SK-N-SH (cell line): Measurements from ENCODE around the gene PDE6D. TPM values are rescaled to one million over a fixed set of nuclear protein-coding genes. Genes with fewer than 3 reads are reported as not detected.

ENCODE experiments used
- CTCF ChIA-PET: fragments of 300-600, 350-600 bp; formaldehyde crosslinking; extraction: SDS; loops from one replicate; lab custom pipeline; 2021; lab: Yijun Ruan, JAX
- POLR2A ChIA-PET: fragments of 350-600 bp; sonication (Branson Sonifier 250); formaldehyde crosslinking; extraction: SDS; loops from one replicate; lab custom pipeline; 2020; ENCODE audit warnings: antibody characterized with exemption, inconsistent platforms; lab: Yijun Ruan, JAX
- DNase-seq: peaks from one replicate; pipeline ENCODE4 v3.0.0; 2012
- H2AFZ ChIP-seq: fragments of 200-600 bp; sonication (generic); 2 replicates; pipeline ENCODE4 v1.8.1; 2016; ENCODE audit warnings: antibody characterized with exemption, mild to moderate bottlenecking, low read depth
- H3F3A ChIP-seq: fragments of 200-600 bp; sonication (generic); replicated peaks from 2 replicates; pipeline ENCODE3; 2016; ENCODE audit warnings: antibody characterized with exemption, mild to moderate bottlenecking; ENCODE audit not compliant: insufficient read depth
- H3K27ac ChIP-seq, 2 experiments: fragments of 200-500 bp in 1 of 2; fragments of 200-600 bp in 1 of 2; sonication (Bioruptor generic) in 1 of 2; sonication (generic), shearing (Covaris generic) in 1 of 2; 2 replicates each; pipeline versions ENCODE4 v1.5.1 to v1.6.1; 2014 to 2016; ENCODE audit warnings: low read depth in 2 of 2, inconsistent platforms in 1 of 2, low read length in 1 of 2, mild to moderate bottlenecking in 1 of 2, mixed read lengths in 1 of 2
- H3K27me3 ChIP-seq: fragments of 200-600 bp; sonication (generic), shearing (Covaris generic); 2 replicates; pipeline ENCODE4 v1.6.1; 2016; ENCODE audit warnings: mixed run types; ENCODE audit not compliant: insufficient read depth
- H3K36me3 ChIP-seq, 2 experiments: fragments of 200-500 bp in 1 of 2; fragments of 200-600 bp in 1 of 2; sonication (Bioruptor generic) in 1 of 2; sonication (generic) in 1 of 2; replicated peaks in 1 of 2; 2 replicates each; pipeline versions ENCODE3 to v1.5.1; 2014 to 2016; ENCODE audit warnings: low read length in 1 of 2, mild to moderate bottlenecking in 1 of 2; ENCODE audit not compliant: insufficient read depth in 2 of 2, control insufficient read depth in 1 of 2
- H3K4me1 ChIP-seq, 2 experiments: fragments of 200-500 bp in 1 of 2; fragments of 200-600 bp in 1 of 2; sonication (Bioruptor generic) in 1 of 2; sonication (generic), shearing (Covaris generic) in 1 of 2; 2 replicates each; pipeline versions ENCODE4 v1.5.1 to v1.6.1; 2014 to 2016; ENCODE audit warnings: low read depth in 1 of 2, low read length in 1 of 2, mixed run types in 1 of 2; ENCODE audit not compliant: insufficient read depth in 2 of 2, control insufficient read depth in 1 of 2
- H3K4me2 ChIP-seq: fragments of 200-600 bp; sonication (generic), shearing (Covaris generic); 2 replicates; pipeline ENCODE4 v1.6.1; 2017; ENCODE audit warnings: mixed run types
- H3K4me3 ChIP-seq, 2 experiments: fragments of 200-500 bp in 1 of 2; fragments of 200-600 bp in 1 of 2; sonication (Bioruptor generic) in 1 of 2; sonication (generic), shearing (Covaris generic) in 1 of 2; 2 replicates each; pipeline versions ENCODE4 v1.5.1 to v1.8.1; 2014 to 2016; ENCODE audit warnings: low read depth in 2 of 2, inconsistent platforms in 1 of 2, low read length in 1 of 2, mild to moderate bottlenecking in 1 of 2, mixed read lengths in 1 of 2, moderate library complexity in 1 of 2
- H3K79me2 ChIP-seq: fragments of 200-600 bp; sonication (generic); 2 replicates; pipeline ENCODE4 v1.8.1; 2017; ENCODE audit warnings: mild to moderate bottlenecking; ENCODE audit not compliant: insufficient read depth
- H3K9ac ChIP-seq: fragments of 200-600 bp; sonication (generic); 2 replicates; pipeline ENCODE4 v1.6.1; 2017; ENCODE audit warnings: mixed run types
- H3K9me2 ChIP-seq: fragments of 200-600 bp; sonication (generic); 2 replicates; pipeline ENCODE4 v1.6.1; 2017; ENCODE audit warnings: mixed run types
- H3K9me3 ChIP-seq: fragments of 200-600 bp; sonication (generic); 2 replicates; pipeline ENCODE4 v1.6.1; 2017; ENCODE audit warnings: mixed run types, mild to moderate bottlenecking, moderate library complexity
- H4K20me1 ChIP-seq: fragments of 200-600 bp; sonication (generic); 2 replicates; pipeline ENCODE4 v1.6.1; 2017; ENCODE audit warnings: mild to moderate bottlenecking, mixed run types; ENCODE audit not compliant: insufficient read depth
- ELF1 ChIP-seq: IDR thresholded peaks from 2 replicates; pipeline ENCODE4 v1.4.0; 2012
- EP300 ChIP-seq, 2 experiments: IDR thresholded peaks; 2 replicates each; pipeline versions ENCODE4 v1.4.0 to v1.6.1; 2012; ENCODE audit warnings: borderline replicate concordance in 1 of 2, low read depth in 1 of 2, low read length in 1 of 2
- FOXJ3 ChIP-seq: sonication (generic); formaldehyde crosslinking; IDR thresholded peaks from 2 replicates; pipeline ENCODE4 v1.5.1; 2020; ENCODE audit warnings: mild to moderate bottlenecking, missing genetic modification reagents
- FOXM1 ChIP-seq: IDR thresholded peaks from 2 replicates; pipeline ENCODE4 v1.4.0; 2012; ENCODE audit warnings: low read depth, mild to moderate bottlenecking
- GABPA ChIP-seq: IDR thresholded peaks from 2 replicates; pipeline ENCODE4 v1.4.0; 2012; ENCODE audit warnings: low read depth, mild to moderate bottlenecking
- JUND ChIP-seq: IDR thresholded peaks from 2 replicates; pipeline ENCODE4 v1.4.0; 2012
- MAX ChIP-seq: IDR thresholded peaks from 2 replicates; pipeline ENCODE4 v1.4.0; 2012; ENCODE audit warnings: low read depth
- MXI1 ChIP-seq: IDR thresholded peaks from 2 replicates; pipeline ENCODE4 v1.6.1; 2012; ENCODE audit warnings: mild to moderate bottlenecking, low read depth, low read length, improper control_type of control experiment
- NFIC ChIP-seq: IDR thresholded peaks from 2 replicates; pipeline ENCODE4 v1.4.0; 2012; ENCODE audit warnings: borderline replicate concordance
- NRF1 ChIP-seq: IDR thresholded peaks from 2 replicates; pipeline ENCODE4 v1.6.1; 2012; ENCODE audit warnings: low read depth, mild to moderate bottlenecking, low read length
- RFX5 ChIP-seq: IDR thresholded peaks from 2 replicates; pipeline ENCODE4 v1.6.1; 2012; ENCODE audit warnings: mild to moderate bottlenecking, improper control_type of control experiment, low read length
- TAF1 ChIP-seq: IDR thresholded peaks from 2 replicates; pipeline ENCODE4 v1.6.1; 2012; ENCODE audit warnings: low read depth, mild to moderate bottlenecking, low read length, moderate library complexity, borderline replicate concordance
- TCF12 ChIP-seq: IDR thresholded peaks from 2 replicates; pipeline ENCODE4 v1.4.0; 2012
- WGBS: methylation state at CpG from one replicate; pipeline ENCODE4 v1.1.6; 2017; ENCODE audit warnings: low lambda C conversion rate; 5-methylcytosine and 5-hydroxymethylcytosine counted together
- polyA plus RNA-seq, 3 experiments: library from polyadenylated mRNA; depleted of rRNA; stranded (reverse); fragments of >200 nt; gene quantifications; 2 replicates each; pipeline ENCODE4 v1.2.3, GENCODE V29; 2012
- TF ChIP-seq, protein P1 (sequence below): fragments of 150-350 bp; IDR thresholded peaks from 2 replicates; pipeline ENCODE4 v1.6.1; 2017; ENCODE audit warnings: antibody characterized with exemption, low read length, low read depth, borderline replicate concordance
- TF ChIP-seq, protein P2 (sequence below): IDR thresholded peaks from 2 replicates; pipeline ENCODE4; 2012

PDE6D gene
- polyA plus RNA-seq, 1 of the 3 experiments (the other 2 are of a cell fraction) = 33.9 TPM

DNA sequence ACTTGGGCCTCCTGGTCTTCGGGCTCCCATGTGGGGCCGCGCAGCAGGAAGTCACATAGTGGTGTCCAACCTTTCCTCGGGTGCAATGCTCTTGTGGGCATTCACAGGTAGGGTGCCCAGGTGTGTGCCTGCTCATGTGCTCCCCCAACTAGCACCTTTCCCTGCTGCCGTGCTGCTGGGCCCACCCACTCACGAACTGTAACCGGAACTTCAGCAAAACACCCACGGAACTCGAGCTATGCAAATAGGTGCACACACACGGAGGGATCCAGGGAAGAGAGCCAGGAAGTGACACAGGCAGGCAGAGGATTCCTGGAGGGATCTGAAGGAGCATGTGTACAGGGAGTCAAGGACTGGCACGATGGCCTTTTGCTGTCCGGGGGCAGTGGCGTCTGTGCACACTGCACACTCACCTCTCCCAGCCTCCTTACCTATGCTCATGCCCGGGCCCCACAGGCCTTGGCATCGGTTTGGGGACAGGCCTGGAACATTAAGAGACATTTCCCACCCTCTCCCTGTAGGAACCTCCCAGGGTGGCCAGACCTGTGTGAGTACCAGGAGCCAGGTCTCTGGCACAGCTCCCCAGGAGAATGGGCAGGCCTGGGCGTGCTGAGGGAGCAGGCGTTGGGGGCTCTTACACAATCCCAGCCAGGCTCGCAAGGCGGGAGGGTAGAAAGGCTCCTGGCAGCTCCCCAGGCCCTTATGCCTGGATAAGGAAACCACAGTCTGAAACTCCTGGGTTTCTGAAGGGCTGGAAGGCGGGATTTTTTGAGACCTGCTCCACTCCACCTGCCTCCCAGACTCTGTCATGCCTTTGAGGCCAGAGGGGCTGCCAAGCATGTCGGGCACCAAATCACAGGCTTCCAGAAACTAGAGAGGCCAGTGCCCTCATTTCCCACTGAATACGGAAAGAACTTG lies 79.4 kb downstream of the PDE6D start:
- Histone ChIP-seq H3K27me3 (no peaks in the 10 kb centered on the region), H3K36me3 (no peaks in the 10 kb centered on the region), H3K27ac (no peak overlapping the region), H3F3A (no peaks in the 10 kb centered on the region), H3K79me2 (peaks cover 11% of the 10 kb centered on the region; the same call in 1 of the 2 replicates), H2AFZ (no peak overlapping the region), H3K4me2 (no peak overlapping the region), H3K4me3 (no peak overlapping the region), H3K4me1 (peaks cover 0 to 7% of the 10 kb centered on the region in 2 experiments; a peak in 1 of 4 replicates), H3K9me3 (no peaks in the 10 kb centered on the region), H4K20me1 (no peaks in the 10 kb centered on the region), H3K9me2 (no peaks in the 10 kb centered on the region), H3K9ac (no peak overlapping the region)
- CTCF ChIA-PET = interaction anchor here (1.3 to 34.6 kb wide), 4 partner anchors 8 to 16 kb away, joined by 4 to 1218 read pairs (median 16); no protein-coding TSS in a partner anchor
- TF ChIP-seq MAX = no peak
- POLR2A ChIA-PET = interaction anchor here (1.2 kb wide), 1 partner anchor 13 kb away, joined by 4 read pairs; no protein-coding TSS in a partner anchor
- WGBS = 88% methylated on average over 18 of the region's 22 CpGs
- DNase-seq = no peak

DNA sequence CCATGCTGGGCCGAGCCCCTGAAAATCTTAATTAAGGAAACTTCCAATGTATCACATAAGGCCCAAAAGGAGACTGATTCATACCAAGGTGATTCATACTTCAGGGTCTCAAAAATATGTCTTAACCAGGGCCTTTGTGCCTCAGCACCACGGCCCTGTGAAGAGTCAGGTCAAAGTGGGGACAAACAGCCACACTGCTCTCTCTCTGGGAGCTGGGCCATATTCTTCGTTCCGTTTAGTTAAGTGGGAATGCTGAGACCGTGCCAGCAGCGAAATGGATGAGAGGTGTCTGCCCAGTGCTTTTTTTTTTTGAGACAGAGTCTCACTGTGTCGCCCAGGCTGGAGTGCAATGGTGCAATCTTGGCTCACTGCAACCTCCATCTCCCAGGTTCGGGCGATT lies 82.1 kb downstream of the PDE6D start:
- 84% methylated on average over 9 of the region's 9 CpGs for WGBS
- no peaks in the 10 kb centered on the region for H3F3A ChIP-seq
- no peak overlapping the region for H3K4me3 ChIP-seq
- ChIA-PET POLR2A (no interaction called here), CTCF (interaction anchor here (29.4 to 34.6 kb wide), 2 partner anchors 7 to 14 kb away, joined by 1218 read pairs; partner anchors contain the start of gene PTMA)
- H3K36me3 ChIP-seq = no peaks in the 10 kb centered on the region
- TF ChIP-seq ELF1 (no peak), TCF12 (no peak), TAF1 (no peak), FOXJ3 (CRISPR knock-in tag) (no peak), GABPA (no peak), MXI1 (no peak), RFX5 (no peak), EP300 (IDR thresholded peaks at IDR 0.05; ENCODE audit: borderline replicate concordance in 1 of 2, low read depth in 1 of 2, low read length in 1 of 2) (no peak), NRF1 (no peak), JUND (no peak), NFIC (no peak), FOXM1 (no peak)
- TF ChIP-seq, protein P1, sequence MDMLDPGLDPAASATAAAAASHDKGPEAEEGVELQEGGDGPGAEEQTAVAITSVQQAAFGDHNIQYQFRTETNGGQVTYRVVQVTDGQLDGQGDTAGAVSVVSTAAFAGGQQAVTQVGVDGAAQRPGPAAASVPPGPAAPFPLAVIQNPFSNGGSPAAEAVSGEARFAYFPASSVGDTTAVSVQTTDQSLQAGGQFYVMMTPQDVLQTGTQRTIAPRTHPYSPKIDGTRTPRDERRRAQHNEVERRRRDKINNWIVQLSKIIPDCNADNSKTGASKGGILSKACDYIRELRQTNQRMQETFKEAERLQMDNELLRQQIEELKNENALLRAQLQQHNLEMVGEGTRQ = no peak
- TF ChIP-seq, protein P2, sequence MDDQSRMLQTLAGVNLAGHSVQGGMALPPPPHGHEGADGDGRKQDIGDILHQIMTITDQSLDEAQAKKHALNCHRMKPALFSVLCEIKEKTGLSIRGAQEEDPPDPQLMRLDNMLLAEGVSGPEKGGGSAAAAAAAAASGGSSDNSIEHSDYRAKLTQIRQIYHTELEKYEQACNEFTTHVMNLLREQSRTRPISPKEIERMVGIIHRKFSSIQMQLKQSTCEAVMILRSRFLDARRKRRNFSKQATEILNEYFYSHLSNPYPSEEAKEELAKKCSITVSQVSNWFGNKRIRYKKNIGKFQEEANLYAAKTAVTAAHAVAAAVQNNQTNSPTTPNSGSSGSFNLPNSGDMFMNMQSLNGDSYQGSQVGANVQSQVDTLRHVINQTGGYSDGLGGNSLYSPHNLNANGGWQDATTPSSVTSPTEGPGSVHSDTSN = no peak
- no peaks in the 10 kb centered on the region for H3K79me2 ChIP-seq
- H3K9me3 ChIP-seq = no peaks in the 10 kb centered on the region
- no peaks in the 10 kb centered on the region for H4K20me1 ChIP-seq
- H2AFZ ChIP-seq = no peak overlapping the region
- no peak overlapping the region for H3K9ac ChIP-seq
- H3K27ac ChIP-seq = no peak overlapping the region
- H3K27me3 ChIP-seq = no peaks in the 10 kb centered on the region
- no peaks in the 10 kb centered on the region for H3K9me2 ChIP-seq
- H3K4me1 ChIP-seq = peaks cover 0 to 10% of the 10 kb centered on the region in 2 experiments; a peak in 1 of 4 replicates
- DNase-seq = no peak
- H3K4me2 ChIP-seq = no peak overlapping the region
